IPS DF 19.7 (cell line): ENCODE results near the gene MGRN1.
A peak's percentile ranks its signal among the peaks of the same experiment; 100 is the strongest.
"Not testable (repeated sequence)": the region's sequence is repeated elsewhere in the genome, so short reads cannot be mapped to it uniquely, and the experiment has no call there.

Experiments
- DNase-seq: peaks from one replicate; pipeline ENCODE4 v3.0.0-alpha.2; 2013; ENCODE audit warnings: low read depth, low spot score

MGRN1 gene

GRCh38 chr16:4733747-4734062 is 109.1 kb downstream of the MGRN1 start:
- DNase-seq = no peak

- peak; percentile 94 for DNase-seq
These were observed 109.6 kb downstream of the MGRN1 start, which contains the start of the genes ANKS3 and DNAAF8 for GRCh38 chr16:4734063-4734729. ANKS3 (minus strand) TSS chr16:4734271; CDS start chr16:4730149, 4,122 bp downstream. DNAAF8 (plus strand) TSS chr16:4734537; CDS start chr16:4736515, 1,978 bp downstream.

- no peak for DNase-seq
These were observed 110.3 kb downstream of the MGRN1 start for GRCh38 chr16:4734730-4735535.

- no peak for DNase-seq
These were observed 111.9 kb downstream of the MGRN1 start for GRCh38 chr16:4736546-4736945.

- DNase-seq = no peak
These were observed 112.9 kb downstream of the MGRN1 start for GRCh38 chr16:4737545-4737944.

- DNase-seq = not testable (repeated sequence)
These were observed 113.7 kb downstream of the MGRN1 start for GRCh38 chr16:4738370-4738769.
